ENCODE measurements around the gene ENO2.

DNA sequence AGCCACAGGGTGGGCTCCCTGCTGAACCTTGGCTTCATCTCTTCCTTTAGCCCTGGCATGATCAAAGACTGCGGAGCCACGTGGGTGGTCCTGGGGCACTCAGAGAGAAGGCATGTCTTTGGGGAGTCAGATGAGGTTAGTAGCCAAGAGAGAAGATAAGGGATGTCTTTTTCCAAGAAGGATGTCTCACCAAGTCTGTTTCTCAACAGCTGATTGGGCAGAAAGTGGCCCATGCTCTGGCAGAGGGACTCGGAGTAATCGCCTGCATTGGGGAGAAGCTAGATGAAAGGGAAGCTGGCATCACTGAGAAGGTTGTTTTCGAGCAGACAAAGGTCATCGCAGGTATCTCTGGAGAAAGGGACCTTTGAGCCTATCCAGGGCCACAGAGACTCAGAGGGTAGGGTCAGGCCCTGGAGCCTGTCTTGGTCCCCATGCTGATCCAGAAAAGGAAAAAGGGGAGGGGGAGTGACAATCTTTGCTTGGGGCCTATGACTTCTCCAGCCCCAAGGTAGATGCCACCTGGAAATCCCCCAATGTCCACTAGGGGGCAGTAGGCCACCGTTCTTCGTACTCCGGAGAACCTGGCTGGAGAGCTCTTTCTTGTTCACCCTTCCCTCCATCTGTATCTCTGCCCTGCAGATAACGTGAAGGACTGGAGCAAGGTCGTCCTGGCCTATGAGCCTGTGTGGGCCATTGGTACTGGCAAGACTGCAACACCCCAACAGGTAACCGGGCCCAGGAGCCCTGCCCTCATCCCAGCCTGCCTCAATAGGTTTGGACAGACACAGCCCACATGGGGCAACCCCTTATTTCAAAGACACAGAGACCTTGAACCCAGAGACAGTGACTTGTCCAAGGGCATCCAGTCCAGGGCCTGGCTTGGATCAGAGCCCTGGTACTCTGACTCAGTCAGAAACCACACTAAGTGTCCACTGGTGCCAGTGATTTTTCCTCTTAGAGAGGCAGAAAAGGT, 45.0 kb upstream of the ENO2 start:
- TF ChIP-seq CTCF (IDR thresholded peaks at IDR 0.05), result peak; percentile 82 to 93 (median 88)
- TF ChIP-seq POLR2A (IDR thresholded peaks at IDR 0.05), result no peak
- TF ChIP-seq EP300 (IDR thresholded peaks at IDR 0.05), result no peak
- no peak for TF ChIP-seq POLR2AphosphoS5 (IDR thresholded peaks at IDR 0.05)

Measured in upper lobe of left lung (tissue), 4 donors.